Measurements from ENCODE around the gene HUWE1.

- TF ChIP-seq EGR1 (IDR thresholded peaks at IDR 0.05) (no peak), TEAD4 (IDR thresholded peaks at IDR 0.05) (no peak), CREB1 (IDR thresholded peaks at IDR 0.05; ENCODE audit: low read depth) (no peak), EP300 (IDR thresholded peaks at IDR 0.05; ENCODE audit: borderline replicate concordance) (no peak), CEBPB (IDR thresholded peaks at IDR 0.05) (no peak), RAD21 (IDR thresholded peaks at IDR 0.05; ENCODE audit: low read depth) (no peak), REST (IDR thresholded peaks at IDR 0.05; ENCODE audit: low read depth) (no peak), YY1 (IDR thresholded peaks at IDR 0.05; ENCODE audit: low read depth) (no peak), TCF12 (IDR thresholded peaks at IDR 0.05; ENCODE audit: low read depth) (no peak), TAF1 (IDR thresholded peaks at IDR 0.05; ENCODE audit: low read depth) (no peak), USF1 (IDR thresholded peaks at IDR 0.05) (no peak)
Measured at GRCh38 chrX:53556868-53557267, 129.7 kb downstream of the HUWE1 start.
